Choroid plexus epithelial cell (primary cell): ENCODE measurements around the gene TMEM91.

Experiments
- DNase-seq: peaks from one replicate; pipeline ENCODE4 v3.0.0-alpha.2; 2010; ENCODE audit warnings: low read depth
- H3K4me3 ChIP-seq: 2 replicates; pipeline ENCODE4 v1.5.1; 2011; ENCODE audit warnings: low read depth, mild to moderate bottlenecking, control low read depth, low read length, moderate library complexity
- TF ChIP-seq, protein P1 (sequence below): conservative IDR thresholded peaks from 2 replicates; pipeline ENCODE4 v1.5.1; 2011; ENCODE audit warnings: low read depth, mild to moderate bottlenecking, control low read depth, inconsistent platforms, low read length, moderate library complexity

Gene TMEM91

DNA sequence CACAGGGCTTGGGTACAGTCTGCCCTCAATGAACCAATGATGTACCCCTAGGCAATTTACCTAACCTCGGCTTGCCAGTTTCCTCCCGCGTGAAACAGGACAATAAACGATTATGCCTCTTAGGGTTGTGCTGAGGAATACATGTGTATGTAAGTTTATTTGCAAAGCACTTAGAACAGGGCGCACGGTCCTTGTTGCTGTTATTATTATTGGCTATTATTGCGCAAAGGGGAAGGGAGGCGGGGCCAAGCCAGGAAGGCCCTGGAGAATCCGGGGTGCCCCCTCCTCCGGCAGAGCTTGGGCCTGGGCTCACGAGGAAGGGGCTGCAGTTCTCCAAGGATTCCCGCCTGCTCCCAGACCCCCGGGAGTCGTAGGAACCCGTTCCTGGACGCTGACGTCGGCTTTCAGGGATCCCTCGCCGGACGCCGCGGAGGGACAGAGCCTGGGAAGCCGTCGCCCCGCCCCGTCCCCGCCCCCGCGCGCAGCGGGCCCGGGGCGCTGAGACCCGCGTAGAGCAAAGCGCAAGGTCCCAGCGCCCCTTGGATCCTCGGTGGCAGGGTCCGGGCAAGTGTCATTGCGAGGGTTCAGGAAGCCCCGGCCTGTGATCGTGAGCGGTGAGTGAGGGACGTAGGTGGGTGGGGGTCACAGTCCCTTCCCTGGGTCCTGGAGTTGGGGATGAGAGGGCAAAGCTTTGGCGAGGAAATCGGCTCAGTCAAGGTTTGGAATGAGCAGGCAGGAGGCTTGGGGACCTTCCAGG is at the start of gene TMEM91:
TMEM91 (plus strand) TSS at position 293 of the 757 bp plus-strand sequence. CDS start 1,777 bp downstream, outside the sequence.
- TF ChIP-seq, protein P1, sequence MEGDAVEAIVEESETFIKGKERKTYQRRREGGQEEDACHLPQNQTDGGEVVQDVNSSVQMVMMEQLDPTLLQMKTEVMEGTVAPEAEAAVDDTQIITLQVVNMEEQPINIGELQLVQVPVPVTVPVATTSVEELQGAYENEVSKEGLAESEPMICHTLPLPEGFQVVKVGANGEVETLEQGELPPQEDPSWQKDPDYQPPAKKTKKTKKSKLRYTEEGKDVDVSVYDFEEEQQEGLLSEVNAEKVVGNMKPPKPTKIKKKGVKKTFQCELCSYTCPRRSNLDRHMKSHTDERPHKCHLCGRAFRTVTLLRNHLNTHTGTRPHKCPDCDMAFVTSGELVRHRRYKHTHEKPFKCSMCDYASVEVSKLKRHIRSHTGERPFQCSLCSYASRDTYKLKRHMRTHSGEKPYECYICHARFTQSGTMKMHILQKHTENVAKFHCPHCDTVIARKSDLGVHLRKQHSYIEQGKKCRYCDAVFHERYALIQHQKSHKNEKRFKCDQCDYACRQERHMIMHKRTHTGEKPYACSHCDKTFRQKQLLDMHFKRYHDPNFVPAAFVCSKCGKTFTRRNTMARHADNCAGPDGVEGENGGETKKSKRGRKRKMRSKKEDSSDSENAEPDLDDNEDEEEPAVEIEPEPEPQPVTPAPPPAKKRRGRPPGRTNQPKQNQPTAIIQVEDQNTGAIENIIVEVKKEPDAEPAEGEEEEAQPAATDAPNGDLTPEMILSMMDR: no peak
- peak within 1 kb of the TSS; percentile 70 for H3K4me3 ChIP-seq
- peak; percentile 40 for DNase-seq

GRCh38 chr19:41327076-41327575 is 49.2 kb upstream of the TMEM91 start:
- H3K4me3 ChIP-seq: no peak overlapping the region
- peak; percentile 33 for DNase-seq
- TF ChIP-seq, protein P1: no peak

GRCh38 chr19:41327576-41328156 is 48.7 kb upstream of the TMEM91 start:
- TF ChIP-seq, protein P1: no peak
- peak overlapping the region; percentile 23 for H3K4me3 ChIP-seq
- DNase-seq: peak; percentile 38

- H3K4me3 ChIP-seq: no peak overlapping the region
- DNase-seq: peak; percentile 44
- TF ChIP-seq, protein P1: no peak
These were observed 48.0 kb upstream of the TMEM91 start for GRCh38 chr19:41328157-41328841.

- TF ChIP-seq, protein P1: no peak
- no peak overlapping the region for H3K4me3 ChIP-seq
- DNase-seq: no peak
These were observed 47.5 kb upstream of the TMEM91 start for GRCh38 chr19:41328842-41329225.

GRCh38 chr19:41330481-41330880 is 45.9 kb upstream of the TMEM91 start:
- DNase-seq: no peak
- no peak overlapping the region for H3K4me3 ChIP-seq
- TF ChIP-seq, protein P1: no peak
